Kidney glomerular epithelial cell (primary cell): Measurements from ENCODE around the gene NEO1.

Experiments used
- DNase-seq: peaks from one replicate; lab custom pipeline; 2025; lab: John Stamatoyannopoulos, UW

NEO1 gene

DNA sequence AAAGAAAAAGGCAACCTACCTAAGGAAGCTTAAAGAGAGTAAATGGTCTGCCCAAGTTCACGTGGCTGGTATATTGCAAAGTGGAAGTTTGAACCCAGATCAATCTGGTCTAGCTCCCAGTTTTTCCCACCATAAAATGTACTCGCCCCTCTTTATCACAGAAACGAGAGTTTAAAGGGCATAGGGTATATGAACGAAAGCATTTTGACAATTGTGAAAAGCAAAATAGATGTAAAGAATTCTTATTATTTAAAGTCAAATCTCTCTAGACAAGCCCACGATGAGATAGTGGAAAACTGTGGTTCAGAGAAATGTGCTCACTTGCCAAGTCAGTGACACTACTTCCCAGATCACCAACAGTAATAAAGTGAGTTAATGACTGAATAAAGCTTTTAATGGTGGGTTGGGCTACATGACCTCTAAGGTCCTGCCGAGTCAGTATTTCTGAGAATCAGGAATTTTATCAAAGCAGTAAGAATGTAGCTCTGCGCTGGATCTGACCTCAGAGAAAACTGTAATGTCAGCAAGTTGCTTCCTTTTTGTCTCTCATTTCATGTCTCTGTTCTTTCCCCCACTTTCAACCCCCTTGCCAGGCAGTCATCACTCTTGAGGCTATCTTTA, 23.3 kb upstream of the NEO1 start:
- no peak for DNase-seq

DNA sequence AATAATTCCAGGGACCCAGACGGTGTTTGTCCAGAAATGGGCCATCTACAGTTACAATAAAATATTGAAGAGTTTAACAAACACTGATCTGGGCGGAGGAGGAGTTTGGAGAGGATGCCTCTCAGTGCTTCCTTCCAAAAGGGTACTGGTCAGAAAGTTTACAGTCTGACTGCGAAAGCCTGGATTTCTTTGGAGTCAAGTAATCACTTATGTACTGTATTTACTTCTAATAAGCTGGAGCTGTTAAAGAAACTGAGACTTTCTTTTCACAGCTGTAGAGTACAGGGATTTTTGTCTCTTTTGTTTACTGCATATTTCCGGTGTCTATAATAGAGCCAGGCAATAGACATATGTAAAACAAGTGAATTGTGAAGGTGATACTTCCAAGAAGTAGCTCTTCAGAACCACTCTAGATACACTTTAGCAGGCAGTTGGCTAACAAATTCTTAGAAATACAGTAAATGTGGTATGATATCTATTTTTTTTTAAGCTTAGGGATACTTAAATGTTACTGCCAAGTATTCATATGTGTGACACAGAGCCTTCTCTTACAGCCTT, 22.1 kb upstream of the NEO1 start:
- no peak for DNase-seq

DNA sequence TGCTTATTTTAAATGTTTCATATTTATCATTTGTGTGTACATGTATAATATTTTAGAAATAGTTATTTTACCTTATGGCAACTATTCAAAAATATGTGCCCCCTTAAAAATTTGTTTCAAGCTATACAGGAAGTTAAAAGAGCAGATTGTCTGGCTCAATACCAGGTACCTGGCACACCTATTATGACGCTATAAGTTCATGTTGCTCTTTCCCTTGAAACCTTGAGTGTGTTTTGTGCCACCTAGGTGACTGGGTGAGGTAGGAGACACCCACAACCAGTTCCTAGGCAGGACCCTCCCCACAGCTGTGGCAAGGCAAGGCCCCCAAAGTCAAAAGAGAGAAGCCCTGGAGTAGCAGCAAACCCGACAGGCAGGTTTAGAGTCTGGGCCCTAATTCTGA, 20.6 kb upstream of the NEO1 start:
- no peak for DNase-seq

DNA sequence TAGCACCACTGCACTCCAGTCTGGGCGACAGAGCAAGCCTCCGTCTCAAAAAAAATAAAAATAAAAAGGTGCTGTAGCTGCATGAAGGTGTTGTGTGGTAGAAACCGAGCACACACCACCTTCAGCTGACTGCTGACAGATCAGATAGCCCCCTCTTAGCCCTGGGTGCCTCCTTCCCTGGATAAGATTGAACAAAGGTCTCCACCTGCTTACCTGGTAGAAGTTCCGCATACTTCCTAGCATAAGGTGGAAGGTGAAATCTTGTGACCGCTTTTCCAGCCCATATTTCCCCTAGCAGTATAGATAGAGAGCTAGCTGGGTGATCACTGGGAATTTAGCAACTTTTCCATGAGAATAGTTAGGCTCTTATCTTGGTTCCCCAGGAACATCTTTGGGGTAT, 18.7 kb upstream of the NEO1 start:
- no peak for DNase-seq

DNA sequence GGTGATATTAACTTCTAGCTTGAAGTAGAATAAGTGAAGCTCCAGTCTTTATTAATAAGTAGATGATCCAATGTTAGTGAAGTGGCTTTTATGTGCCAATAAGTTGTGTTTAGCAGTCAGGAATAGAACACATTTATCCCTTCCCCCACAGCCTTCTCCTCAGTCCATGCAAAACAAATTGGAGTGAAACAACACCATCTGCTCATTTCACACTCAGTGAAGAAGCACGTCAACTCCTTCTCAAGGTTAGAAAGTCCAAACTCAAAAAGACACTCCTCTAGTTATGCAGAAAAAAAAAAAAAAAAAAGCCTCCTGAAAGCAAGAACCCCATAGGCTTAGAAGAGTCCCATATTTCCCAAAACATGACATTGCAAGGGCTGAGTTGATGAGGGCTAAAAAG, 18.0 kb upstream of the NEO1 start:
- no peak for DNase-seq

DNA sequence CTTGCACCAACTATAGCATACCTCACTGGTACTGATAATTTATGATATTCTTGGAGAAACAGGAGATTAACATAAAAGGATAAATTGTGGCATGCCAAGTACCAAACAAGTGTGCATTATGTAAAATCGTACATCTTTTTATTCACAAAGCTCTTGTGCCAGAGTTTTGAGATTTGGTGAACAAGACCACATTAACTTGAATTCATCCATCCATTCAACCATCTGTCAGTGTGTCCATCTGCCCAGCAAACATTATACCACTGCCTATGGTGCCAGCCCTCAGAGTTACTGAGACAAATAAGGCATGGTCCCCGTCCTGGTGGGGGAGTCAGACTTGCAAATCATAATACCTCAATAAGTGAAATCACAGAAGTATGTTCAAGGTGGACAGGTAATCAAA, 17.0 kb upstream of the NEO1 start:
- no peak for DNase-seq

DNA sequence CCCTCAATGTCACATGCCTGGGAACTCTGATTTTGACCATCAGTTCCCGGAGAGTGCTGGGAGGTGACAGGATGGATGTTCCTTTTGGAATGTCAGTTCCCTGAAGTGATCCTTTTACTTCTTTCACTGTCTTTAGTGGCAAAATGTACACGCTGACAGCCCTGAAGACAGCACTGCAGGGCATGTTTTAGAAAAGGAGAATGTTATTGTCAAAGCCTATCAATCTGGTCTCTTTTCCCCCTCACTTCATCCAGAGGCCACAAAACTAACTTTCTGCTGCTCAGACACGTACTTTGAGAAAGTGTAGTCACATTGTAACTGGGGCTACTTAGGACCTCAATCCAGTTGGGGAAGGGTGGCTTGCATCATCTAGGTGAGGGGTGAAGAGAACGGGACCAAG, 14.0 kb upstream of the NEO1 start:
- DNase-seq: no peak

DNA sequence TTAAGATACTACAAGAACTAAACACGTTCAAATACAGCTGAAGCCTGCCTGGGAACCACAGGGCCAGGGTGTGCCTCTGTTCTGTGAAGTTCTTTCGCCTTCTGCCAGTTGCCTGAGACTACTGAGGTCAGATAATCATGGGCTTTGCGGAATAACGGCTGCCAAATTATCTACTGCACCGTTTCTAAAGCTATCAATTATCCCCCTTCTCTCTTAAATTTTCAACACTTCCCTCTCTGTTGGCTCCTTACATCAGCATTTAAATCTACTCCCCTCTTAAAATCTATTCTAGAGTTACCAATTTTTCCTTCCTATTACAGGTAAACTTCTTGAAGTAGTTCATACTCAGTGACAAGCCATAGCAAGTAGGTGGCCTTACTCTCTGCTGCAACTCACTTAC, 6.2 kb upstream of the NEO1 start:
- DNase-seq: no peak

GRCh38 chr15:73047882-73048281, 4.4 kb upstream of the NEO1 start:
- no peak for DNase-seq

- no peak for DNase-seq
These were observed 3.5 kb upstream of the NEO1 start for GRCh38 chr15:73048624-73049295.

DNA sequence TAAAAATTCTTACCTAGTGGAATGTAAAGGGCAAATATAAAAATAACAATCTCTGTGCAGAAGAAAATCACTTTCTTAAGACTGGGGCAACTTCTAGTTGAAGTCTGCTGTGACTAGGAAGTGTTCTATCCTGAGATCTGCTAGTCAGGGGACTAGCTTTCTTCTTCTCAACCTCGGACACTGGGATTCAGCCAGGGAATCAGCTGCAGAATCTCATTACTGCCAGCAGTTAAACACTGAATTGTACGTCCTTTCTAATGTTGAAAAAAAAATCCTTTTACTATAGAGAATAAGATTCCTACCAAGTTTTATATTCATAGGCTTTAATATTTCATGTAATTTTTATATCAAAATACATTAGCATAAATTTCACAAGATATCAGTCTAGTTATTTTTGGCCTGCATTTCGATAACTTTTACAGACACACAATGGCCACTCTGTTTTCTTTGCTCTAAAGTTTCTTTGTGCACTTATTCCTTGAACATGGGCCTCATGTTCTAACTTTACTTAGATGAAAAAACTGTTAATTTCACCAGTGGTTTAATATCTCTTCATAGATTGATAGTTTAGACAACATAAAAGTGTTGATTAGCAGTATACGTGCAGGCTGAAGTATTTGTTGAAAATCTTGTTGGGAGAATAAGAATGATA, 2.6 kb upstream of the NEO1 start:
- DNase-seq: no peak

DNA sequence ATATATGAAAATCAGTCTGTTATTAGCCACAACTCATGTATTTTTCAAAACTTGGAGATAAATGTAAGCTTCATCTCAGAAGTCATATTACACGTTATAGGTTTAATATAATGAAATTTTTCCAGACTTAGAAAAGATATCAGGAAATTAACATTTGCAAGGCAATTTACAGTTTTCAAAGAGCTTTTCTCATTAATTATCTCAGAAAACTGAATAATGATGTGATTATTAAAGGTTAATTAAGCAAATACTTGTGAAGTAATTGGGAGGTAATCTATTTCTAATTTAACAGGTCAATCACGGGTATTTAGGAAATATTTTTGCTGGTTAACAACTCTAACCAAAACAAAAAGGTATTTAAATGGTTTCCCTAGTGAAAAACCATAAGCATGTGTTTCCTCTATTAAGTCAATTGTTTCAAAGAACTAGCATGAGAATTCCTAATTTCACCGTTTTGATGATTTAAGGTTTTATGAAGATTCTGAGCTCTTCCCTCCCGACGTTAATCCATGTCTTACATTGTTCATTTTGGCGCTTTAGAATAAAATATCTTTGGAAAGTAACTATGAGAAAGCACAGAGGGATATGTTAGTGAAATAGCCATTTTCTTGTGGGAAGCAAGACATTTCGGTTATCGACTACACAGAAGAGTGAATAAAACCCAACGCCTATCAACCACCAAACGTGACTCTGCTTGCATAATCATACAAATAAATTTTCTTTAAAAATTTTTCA, 1.5 kb upstream of the NEO1 start:
- DNase-seq: no peak

DNA sequence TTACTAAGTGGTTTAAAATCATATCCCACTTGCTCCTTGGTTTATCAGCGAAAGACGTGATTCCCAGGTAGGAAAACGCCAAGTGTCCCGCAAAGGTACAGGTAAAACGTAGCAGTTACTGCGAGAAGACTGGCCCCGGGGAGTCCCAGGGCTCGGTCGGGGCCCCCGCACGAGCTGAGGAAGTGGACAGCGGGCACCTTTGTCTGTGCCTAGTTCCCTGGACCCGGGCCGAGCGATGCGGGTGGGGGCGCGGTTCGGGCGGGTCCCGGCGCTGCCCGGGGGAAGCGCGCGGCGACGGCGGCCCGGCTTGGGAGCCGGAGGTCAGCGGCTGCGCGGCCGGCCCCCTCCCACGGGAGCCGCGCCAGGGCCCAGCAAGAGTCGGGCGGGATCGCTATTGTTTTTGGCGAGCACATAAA, 864 bp upstream of the NEO1 start:
- no peak for DNase-seq

DNA sequence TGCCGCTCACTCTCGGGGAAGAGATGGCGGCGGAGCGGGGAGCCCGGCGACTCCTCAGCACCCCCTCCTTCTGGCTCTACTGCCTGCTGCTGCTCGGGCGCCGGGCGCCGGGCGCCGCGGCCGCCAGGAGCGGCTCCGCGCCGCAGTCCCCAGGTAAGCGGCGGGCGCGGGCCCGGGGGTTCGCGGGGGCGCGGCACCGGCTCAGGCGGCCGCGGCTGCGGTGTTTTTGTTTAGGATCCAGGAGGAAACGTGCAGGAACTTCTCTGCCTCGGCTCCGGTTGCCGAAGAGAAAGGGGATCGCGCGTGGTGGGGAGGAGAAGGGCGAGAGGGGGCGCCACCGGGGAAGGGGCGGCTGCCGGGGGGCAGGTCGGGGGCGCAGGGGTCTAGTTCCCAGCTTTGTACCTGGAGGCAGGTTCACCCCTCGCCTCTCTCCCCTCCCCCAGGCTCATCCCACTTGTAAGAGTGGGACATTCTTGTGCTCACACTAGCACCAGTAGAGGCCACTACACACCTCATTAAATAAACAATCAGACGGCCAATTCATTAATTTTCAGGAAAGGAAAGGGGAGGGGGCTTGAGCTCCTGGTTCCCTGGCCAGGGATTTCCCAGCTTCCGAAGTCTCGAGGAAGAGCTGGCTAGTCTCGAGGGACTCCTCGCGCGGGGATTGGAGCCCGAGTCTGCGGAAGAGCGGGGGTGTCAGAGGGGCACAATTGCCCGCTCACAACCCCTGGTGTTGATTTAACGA, 562 bp downstream of the NEO1 start:
- DNase-seq: peak; percentile 40

GRCh38 chr15:73053398-73053723, 1.1 kb downstream of the NEO1 start:
- DNase-seq: no peak

- DNase-seq: no peak
These were observed 2.2 kb downstream of the NEO1 start for GRCh38 chr15:73054417-73054953.

DNA sequence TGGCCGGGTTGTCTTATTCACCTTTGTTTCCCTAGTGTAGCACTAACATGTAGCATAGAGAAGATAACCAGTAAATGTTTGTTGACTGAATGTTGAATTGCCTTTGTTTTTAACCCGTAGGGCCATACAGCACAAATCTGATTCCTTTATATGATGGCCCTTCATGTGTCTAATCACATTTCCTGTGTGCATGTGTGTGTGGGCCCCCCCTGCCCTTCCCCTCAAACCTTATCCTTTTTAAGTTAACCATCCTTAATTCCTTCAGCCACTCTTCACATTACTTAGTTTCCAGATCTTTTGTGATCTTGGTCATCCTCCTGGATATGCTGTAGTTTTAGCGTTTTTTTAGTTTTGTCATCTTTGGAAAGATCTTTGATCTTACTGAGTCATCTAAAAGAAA, 4.2 kb downstream of the NEO1 start:
- DNase-seq: no peak

- DNase-seq: no peak
These were observed 6.2 kb downstream of the NEO1 start for GRCh38 chr15:73058437-73058836.

GRCh38 chr15:73065114-73065513, 12.9 kb downstream of the NEO1 start:
- no peak for DNase-seq

- DNase-seq: no peak
These were observed 16.8 kb downstream of the NEO1 start for GRCh38 chr15:73069109-73069508.

DNA sequence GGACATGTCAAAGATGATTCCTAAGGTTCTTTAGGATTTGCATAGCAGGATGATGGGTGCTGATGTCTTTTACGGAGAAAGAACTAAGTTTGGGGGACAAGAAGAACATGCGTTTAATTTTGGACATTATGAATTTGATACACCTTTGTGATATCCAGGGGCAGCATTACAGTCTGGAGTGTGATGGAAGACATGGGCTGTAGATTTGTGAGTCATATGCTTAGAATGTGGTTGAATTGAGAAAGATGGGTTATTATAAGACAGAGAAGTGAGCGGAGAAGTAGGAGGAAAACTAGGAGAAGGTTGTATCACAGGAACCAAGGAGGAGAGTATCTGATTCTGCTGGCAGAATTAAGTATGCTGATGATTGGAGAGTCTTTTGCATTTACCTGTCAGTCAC, 20.6 kb downstream of the NEO1 start:
- no peak for DNase-seq

- DNase-seq: no peak
These were observed 22.0 kb downstream of the NEO1 start for GRCh38 chr15:73074241-73074640.
